CD4-positive, alpha-beta T cell treated with Interleukin-4 for 1 hour (primary cell): ENCODE data around the gene MAN2A1.
"Not testable (repeated sequence)": the region's sequence is repeated elsewhere in the genome, so short reads cannot be mapped to it uniquely, and the experiment has no call there.

Source experiments
- DNase-seq, 2 donors: peaks; one replicate each; pipeline ENCODE4 v3.0.0-alpha.2; 2020 to 2022

Gene MAN2A1

DNA sequence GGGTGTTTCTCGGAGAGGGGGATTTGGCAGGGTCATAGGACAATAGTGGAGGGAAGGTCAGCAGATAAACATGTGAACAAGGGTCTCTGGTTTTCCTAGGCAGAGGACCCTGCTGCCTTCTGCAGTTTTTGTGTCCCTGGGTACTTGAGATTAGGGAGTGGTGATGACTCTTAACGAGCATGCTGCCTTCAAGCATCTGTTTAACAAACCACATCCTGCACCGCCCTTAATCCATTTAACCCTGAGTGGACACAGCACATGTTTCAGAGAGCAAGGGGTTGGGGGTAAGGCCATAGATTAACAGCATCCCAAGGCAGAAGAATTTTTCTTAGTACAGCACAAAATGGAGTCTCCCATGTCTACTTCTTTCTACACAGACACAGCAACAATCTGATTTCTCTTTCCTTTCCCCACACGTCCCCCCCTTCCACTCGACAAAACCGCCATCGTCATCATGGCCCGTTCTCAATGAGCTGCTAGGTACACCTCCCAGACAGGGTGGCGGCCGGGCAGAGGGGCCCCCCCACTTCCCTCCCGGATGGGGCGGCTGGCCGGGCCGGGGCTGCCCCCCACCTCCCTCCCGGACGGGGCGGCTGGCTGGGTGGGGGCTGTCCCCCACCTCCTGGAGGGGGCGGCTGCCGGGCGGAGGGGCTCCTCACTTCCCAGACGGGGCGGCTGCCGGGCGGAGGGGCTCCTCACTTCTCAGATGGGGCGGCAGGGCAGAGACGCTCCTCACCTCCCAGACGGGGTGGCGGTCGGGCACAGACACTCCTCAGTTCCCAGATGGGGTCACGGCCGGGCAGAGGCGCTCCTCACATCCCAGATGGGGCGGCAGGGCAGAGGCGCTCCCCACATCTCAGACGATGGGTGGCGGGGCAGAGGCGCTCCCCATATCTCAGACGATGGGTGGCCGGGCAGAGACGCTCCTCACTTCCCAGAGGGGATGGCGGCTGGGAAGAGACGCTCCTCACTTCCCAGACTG lies 142.8 kb downstream of the MAN2A1 start:
- not testable (repeated sequence) for DNase-seq

DNA sequence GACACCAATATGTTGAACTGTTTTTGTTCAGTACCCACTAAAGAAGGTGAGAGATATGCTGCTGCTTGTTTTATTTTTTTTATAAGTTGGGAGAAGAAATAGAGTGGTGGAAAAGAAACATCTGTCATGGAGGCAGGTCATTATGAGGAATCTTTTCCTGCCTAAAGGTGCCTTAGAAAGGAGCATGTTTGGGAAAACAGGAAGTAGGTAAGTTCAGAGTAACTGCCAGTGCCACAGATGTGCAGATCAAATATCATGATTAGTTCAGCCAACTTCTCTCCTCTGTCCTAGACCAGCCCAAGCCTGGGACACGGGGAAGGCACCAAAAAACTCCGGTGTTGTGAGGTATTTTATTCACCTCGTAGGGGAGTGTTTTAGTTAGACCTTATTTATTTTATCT lies 144.2 kb downstream of the MAN2A1 start:
- no peak for DNase-seq

DNA sequence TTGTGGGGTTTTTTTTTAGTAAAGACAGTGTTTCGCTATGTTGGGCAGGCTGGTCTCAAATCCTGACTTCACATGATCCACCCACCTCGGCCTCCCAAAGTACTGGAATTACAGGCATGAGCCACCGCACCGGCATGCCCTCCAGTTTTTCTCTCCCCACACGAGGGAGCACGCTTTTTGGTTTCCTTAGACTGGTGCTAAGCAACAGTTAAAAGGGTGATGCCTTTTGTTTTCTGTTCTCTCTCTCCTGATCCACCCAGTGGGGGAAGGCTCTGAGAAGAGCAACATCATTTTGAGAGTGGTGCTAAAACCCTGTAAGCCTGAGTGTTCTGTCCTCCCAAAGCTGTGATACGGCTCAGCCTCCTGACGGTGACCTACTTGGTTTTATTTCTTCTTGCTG lies 146.6 kb downstream of the MAN2A1 start:
- no peak for DNase-seq

DNA sequence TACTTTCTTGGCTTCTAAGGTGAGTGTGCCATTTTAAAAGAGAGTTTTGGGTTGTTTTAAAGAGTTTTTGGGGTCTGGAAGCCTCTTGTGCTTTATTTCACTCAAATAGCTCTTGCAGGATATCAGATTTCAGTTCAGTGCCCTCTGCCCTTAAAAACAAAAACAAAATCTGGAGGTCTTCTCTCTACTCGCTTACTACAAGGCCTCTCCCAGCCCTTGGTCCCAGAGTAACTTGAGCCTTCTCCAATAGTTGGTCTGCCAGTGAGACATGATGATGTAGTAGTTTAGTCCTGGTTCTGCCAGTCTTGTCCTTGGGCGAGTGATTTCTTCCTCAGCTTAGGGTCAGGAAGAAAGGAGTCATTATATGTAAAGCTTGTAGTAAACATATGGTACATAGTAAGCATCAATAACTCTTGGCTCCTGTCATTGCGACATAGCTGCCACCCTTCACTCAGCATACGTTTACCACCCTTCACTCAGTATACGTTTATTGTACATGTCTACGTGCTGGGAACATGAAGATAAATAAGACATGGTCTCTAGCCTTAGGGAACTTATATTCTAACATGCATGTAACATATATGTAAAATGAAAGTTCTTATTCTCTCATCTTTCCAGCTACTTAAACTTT lies 147.6 kb downstream of the MAN2A1 start:
- no peak for DNase-seq

DNA sequence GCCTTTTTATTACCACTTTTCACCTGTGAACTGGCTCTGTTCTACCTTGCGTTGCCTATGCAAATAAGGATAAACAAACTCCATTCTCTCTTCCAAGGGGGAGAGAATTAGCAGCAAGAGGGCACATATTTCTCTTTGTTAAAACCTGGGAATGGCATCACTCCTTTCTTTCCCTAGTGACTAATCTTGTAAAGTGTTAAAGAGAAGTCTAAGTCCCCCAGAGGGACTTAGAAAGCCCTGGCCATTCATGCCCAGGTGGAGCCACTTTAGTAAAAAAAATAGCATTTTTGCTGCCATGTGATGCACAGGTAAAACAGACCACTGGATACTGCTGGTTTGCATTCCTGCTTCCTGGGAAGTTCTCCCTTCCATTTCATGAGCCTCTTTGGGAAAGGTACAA lies 148.4 kb downstream of the MAN2A1 start:
- no peak for DNase-seq

DNA sequence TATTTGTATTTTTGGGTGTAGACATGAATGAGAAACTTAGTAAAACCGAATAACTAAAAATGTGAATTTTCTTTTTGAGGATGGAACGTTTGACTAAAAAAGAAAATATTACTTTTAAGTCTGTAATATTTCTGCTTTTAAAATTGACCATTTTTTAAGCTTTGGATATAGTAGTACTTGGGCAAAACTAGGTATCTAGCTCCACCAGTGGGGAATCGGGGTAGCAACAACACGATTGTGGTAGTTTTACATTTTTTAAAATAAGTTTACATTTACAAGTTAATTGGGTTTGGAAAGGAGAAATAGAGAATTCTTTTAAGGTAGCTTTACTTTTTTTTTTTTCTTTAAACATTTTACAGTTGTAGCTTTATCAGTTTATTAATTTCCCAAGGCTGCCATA lies 154.4 kb downstream of the MAN2A1 start:
- no peak for DNase-seq

DNA sequence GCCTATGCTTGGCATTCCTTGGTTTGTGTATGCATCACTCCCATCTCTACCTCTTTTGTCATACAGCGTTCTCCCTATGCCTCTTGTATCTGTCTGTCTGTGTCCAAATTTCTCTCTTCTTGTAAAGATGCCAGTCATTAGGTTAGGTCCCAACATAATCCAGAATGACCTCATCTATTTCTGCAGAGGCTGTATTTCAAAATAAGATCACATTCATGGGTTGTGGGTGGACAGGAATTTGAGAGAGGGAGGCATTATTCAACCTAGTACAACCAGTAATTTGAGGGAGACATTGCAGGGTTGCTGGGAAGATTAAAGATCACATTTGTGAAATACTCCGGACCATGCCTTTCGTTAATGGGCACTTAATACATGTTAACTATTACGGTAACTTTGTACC lies 155.0 kb downstream of the MAN2A1 start:
- no peak for DNase-seq

DNA sequence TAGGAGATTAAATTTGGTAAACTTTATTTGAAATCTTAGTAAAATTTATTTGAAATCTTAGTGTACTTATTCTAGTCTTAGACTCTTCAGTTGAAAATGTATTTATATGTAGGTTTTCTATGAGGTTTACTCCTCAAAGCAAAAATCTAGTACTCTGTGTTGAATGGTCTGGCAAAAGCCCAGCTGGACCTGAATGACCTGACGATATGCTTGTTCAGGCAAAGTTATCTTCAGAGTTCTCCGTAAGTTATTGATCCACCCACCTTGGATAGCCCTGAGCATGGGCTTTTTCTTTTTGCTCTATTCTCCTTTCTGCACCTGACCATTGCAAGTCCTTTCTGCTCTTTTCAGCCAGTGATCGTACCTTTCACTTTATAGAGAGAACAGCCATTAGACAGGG lies 158.4 kb downstream of the MAN2A1 start:
- DNase-seq: no peak

DNA sequence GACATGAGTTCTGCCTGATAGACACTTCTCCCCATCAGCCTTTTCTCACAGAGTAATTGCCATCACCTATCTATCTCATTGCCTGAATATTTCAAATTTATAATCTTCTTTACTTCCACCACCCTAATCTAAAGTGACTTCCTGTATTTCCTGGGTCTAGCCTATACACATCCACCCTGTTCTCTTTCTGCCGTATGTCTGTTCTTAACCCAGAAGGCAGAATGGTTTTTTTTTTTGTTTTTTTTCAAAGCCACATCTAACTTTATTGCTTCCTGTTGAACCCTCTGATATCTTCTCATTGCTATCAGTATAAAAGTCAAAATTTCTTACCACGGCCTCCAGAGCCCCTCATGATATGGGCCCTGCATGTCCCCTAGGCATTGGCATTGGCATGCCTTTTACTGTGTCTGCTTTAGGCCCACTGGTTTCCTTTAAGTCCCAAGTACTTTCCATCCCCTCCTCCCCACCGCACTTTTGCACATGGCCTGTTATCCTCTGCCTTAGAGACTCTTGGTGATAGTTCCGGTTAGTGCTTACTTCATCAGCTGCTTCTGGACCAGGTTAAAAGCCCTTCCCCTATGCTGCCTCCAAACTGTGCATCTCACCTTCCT lies 159.9 kb downstream of the MAN2A1 start:
- peak in 1 of 2 donors; percentile 22 for DNase-seq

DNA sequence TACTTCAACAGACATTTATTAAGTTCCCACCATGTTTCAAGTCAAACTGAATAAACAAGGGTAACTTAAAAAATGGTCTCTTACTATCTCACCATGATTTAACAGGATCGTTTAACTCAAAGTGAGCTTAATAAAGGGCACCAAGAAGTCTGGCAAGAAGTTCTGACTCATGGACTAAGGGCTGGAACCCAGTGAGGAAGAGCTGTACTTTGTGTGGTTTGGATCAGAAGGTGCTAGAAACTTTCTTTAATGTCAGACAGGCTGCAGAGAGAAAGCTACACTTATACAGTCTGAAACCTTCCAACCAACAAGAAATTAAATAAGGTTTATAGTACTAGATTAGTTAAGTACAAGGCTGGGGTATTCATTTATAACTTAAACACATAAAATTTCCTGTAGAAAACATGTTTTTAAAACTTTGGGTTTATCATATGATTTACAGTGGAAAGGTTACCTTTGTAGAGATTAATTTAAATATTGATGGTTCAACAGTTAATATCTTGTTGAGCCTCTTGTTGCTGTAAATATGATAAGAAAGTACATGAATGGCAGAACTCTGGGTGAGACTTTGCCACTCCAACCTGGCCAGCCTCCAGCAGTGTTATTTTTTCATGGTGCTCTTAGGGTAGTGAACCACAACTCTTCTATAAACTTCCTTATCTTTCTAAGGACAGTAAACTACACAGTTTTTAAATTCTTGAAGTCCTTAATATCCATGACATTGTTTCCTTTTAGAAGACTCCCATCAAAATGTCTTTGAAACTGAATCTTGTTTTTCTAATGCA lies 162.8 kb downstream of the MAN2A1 start:
- no peak for DNase-seq

DNA sequence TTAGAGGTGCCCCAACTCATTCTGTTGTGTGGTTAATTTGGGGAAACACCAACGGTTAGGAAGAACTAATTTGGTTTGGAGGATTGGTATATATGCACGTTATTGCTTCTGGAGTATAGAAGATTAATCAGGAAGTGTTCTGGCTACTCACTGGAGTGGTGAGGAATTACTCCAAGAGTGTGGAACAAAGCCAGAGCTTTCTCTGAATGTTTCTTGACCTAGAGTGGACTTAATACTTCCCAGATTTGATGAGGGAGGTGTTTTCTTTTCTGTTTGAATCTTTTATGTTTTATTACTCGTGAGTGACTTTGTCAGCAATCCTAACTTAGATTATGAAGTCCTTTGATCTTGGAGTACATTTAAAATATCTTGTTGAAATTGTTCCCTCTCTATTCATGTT lies 163.7 kb downstream of the MAN2A1 start:
- no peak for DNase-seq

DNA sequence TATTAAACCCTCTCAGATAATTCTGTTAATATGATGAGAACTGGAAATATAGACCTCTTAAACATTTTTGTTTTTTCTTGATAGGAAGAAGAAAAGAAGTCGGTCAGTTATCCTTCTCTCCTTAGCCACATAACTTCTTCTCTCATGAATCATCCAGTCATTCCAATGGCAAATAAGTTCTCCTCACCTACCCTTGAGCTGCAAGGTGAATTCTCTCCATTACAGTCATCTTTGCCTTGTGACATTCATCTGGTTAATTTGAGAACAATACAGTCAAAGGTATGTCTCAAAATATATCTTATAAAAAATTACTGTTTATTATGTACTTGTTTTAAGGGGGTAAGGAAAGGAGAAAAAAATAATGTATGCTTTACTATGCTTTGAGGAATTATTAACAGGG lies 165.3 kb downstream of the MAN2A1 start:
- DNase-seq: no peak

DNA sequence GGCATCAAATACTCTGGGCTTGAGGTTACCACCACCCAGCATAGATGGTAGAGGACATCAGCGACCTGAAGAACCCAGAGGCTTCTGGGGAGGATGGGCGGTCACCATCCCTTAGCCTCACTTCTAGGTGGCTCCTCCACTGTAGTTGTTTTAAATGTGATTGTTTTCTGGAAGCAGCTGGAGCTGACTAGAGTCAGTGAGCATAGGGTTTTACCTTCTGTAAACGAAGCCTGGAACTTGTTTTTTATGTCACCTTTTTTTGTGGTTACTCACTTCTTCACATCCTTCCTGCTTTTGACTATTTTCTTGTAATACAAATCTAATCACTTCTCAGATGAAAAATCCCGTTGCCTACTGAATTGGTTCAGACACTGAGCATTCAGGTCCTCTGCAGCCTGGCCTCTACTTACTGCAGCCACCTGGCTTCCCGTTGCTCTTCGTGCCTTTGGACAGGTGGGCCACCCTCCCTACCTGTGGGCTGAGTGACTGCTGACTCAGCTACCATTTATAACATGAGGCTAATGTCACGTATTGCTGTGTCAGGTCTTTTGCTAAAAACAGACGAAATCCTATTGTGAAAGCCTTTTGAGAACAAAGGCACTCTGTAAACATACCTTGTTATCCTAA lies 167.8 kb downstream of the MAN2A1 start:
- peak in 1 of 2 donors; percentile 58 for DNase-seq

DNA sequence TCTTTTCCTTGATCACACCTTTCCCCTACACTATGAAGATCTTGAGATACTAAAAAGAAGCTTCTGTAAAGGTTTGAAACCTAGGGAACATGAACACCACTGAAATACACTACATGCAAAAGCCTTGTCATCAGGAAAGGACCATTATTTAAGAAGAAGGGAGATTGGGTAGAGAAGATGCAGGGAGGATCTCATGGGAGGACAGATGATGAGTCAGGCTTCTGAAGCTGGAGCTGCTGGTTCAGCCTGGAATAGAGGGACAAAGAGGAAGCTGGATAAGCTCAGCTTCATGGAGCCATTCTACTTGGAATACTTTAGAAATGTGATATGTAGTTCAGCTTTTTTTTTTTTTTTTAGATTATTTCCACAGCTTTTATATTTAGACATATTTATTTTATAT lies 169.8 kb downstream of the MAN2A1 start:
- DNase-seq: no peak

DNA sequence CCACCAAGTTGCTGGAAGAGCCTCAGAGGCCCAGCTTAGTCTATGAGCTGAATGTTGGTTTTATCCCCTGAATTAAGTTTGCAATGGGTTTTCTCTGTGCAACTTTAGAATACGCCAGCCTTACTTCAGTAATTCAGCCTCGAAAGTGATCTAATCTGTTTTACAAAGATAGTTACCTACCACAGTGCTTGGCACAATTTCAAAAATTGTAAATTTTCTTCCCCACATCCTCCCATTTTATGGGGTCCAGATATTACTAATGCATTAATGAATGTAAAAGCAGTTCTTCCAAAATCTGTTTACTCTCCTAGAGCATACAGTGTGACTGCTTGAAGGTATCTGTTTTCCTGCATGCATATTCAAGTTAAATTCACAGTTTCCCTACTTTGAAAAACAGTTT lies 172.6 kb downstream of the MAN2A1 start:
- no peak for DNase-seq

DNA sequence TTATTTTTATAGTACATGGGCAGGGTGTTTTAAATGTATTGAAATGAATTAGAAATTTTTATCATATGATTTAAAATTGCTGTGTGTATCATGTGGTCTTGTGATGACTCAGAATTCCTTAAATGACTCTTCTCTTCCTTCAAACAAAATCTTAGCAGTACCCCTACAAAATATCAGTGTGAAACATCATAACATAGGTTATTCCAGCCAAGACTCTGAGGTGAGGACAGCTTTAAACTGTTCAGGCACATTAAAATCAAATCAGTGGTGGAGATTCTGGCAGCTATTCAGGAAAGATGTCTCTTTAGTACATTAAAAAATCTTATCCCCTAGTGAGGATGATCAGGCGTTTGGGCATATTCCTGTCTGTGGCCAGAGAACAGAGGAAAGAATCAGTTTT lies 174.0 kb downstream of the MAN2A1 start:
- DNase-seq: no peak

DNA sequence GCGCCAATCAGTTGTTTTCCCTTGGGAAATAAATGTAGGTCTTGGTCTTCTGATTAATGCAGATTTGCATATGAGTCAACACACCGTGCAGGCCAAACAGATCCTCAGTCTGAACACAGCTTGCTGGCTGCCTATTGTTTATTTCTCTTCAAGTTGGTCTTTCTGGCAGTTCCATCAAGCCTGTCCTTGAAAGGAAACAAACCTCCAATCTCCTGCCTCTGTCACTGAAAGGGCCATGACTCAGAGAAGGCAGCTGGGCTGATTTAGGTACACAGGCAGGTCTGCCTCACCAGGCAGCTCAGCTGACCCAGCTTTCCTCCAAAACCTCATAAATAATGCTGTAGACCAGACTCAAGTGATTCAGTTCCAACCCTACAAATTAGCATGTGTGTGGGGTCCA lies 175.9 kb downstream of the MAN2A1 start:
- DNase-seq: no peak

DNA sequence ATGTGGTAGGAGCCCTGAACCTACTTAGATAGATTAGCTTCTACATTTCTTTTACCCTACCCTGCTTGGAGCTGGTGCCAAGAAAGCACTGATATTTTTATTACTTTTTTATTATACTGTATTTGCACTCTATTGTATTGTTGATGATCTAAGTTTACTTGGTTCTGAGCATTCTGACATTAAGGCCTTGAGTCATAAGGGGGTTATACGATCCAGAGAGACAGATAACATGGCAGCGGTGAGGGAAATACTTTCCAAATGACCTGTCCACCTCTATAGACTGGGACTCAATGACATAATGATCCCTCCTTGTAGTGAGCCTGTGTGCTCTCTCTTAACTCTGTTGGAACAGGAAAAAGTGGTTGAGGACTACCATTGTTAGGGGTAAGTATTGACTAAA lies 176.3 kb downstream of the MAN2A1 start:
- DNase-seq: no peak

DNA sequence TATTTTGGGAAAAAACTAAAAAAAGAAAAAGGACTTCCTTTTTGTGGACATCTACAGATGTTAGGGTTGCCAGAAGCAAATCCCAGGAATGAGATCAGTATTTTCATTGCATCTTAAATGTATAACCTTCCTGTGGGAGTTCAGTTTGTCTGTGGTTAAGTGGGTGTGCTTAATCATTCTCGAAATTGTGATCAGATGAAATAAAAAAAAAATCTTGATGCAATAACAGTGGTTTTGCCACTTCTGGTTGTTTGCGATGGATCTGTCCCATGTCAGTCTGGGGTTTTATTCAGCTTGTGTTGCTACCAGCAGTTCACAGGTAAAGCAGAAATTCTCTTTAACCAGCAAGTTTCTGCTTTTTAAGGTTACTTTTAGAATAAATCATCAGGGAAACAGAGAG lies 179.0 kb downstream of the MAN2A1 start:
- peak in 1 of 2 donors; percentile 9 for DNase-seq

DNA sequence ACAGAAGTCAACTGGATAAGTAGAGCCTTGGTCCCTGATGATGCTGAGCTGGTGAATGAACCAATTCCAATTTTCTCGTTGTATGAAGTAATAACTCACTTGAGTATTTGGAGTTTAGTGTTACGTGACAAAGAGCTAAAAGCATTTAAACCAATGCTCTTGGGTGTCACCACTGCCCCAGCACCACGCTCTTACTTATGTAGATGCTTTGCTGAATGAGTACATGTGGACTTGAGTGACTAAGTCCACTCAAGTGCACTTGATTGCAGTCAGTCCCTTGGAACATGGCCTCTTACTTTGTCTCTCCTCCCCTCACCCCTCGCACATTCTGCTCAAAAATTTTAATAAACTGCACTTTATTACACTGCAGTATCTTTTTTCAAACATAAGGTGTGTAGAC lies 184.0 kb downstream of the MAN2A1 start:
- no peak for DNase-seq

DNA sequence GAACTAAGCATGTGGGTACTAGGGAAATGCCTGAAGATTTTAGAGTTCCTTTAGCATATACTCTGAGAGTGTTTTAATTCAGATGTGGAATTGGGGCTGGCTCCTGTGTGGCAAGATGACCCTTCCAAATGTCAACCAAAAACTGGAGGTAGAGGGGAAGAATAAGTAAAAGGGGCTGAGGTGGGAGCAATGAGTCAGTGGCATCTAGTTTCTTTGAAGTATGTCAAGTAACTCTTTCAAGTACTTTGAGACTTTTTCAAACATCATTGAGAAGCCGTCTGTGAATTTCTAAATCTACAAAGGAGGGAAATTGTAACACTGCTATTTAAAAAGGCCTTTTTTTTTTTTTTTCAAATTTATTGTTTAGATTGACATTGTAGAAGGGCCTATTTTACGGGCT lies 184.4 kb downstream of the MAN2A1 start:
- no peak for DNase-seq

DNA sequence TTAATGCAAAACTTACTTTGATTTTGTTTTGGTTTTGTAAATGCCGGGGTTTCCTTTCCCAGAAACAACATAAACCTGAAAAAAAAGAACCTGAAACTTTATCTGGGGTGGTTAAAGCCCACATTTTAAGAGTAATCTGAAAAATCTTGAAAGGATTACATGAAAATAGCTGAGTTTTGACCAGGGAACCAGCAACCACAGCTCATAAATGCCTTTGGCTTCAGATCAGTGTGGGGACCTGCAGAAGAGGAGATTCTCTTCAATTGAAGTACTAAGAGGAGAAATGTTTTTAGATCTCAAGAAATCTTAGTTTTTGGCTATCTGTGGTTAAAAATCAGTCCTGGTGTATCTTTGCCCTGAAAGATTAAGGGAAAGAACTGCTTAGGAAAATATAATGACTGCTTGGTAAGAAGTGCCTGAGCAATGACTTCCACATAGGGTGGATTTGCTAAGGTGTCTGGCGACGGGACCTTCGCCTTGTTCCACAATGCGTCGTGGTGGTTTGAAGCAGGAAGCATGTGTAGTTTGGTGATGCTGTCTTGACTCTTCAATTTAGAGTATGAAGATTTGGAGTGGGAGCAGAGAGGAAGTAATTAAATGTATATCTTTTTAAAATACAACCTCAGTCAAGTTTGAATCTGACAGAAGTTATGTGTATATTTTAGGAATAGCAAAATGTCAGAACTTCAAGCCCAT lies 186.5 kb downstream of the MAN2A1 start:
- no peak for DNase-seq
